Fibroblast of skin of right biceps (primary cell): ENCODE data around the gene TMC6.

ENCODE experiments used
- DNase-seq: peaks from one replicate; pipeline ENCODE4 v3.0.0-alpha.2; 2013

The TMC6 gene

GRCh38 chr17:78064708-78065107 lies 63.8 kb downstream of the TMC6 start:
- no peak for DNase-seq

- no peak for DNase-seq
Measured at GRCh38 chr17:78063489-78063888, 65.1 kb downstream of the TMC6 start.

- no peak for DNase-seq
Measured at GRCh38 chr17:78062596-78062995, 66.0 kb downstream of the TMC6 start.
